GM18517 (cell line): ENCODE results near the gene PIEZO1.

ENCODE experiments used
- ATAC-seq: cut with Tn5 transposase; IDR thresholded peaks from one replicate; pipeline ENCODE4 v1.9.1; 2021; ENCODE audit warnings: mild to moderate bottlenecking, moderate library complexity; ENCODE audit not compliant: unreplicated experiment

Gene PIEZO1

DNA sequence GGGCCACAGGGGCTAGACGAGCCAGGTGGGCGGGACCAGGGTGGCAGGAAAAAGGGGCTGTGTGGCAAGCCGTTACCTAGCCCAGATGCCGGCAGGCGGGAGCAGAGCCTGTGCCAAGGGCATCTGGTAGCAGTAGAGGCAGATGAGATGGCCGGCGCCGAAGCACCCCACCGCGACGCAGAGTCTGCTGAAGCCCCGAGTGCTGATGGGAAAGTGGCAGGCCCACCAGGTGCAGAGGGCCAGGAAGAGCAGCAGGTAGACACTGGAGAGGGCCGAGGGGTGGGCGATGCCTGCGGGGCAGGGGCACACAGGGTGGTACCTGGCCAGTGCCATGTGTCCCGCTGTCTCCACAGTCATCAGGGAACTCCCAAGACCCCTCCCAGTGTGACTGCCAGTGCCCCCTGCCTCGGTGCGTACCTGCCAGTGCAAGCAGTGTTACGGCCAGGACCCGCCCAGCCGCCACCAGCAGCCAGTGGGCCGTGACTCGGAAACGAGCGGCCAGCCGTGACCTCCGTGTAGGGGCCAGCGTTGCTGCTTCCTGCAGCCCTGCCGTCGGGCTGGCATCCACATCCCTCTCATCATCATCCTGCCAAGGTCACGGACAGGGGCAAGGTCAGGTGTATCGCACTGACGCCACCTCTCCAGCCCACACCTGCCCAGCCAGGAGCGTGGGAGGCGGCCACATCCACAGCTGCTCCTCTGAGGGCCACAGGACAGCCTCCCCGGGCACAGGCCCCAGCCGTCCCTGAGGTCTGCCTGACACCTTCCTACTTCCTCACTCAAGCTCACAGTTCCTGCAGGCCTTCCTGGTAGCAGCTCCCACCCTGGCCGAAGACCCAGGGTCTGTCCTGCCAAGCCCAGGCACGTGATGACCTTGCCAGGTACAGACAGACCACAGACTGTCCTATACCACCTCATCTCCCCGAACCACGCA lies 46.6 kb downstream of the PIEZO1 start:
- no peak for ATAC-seq

DNA sequence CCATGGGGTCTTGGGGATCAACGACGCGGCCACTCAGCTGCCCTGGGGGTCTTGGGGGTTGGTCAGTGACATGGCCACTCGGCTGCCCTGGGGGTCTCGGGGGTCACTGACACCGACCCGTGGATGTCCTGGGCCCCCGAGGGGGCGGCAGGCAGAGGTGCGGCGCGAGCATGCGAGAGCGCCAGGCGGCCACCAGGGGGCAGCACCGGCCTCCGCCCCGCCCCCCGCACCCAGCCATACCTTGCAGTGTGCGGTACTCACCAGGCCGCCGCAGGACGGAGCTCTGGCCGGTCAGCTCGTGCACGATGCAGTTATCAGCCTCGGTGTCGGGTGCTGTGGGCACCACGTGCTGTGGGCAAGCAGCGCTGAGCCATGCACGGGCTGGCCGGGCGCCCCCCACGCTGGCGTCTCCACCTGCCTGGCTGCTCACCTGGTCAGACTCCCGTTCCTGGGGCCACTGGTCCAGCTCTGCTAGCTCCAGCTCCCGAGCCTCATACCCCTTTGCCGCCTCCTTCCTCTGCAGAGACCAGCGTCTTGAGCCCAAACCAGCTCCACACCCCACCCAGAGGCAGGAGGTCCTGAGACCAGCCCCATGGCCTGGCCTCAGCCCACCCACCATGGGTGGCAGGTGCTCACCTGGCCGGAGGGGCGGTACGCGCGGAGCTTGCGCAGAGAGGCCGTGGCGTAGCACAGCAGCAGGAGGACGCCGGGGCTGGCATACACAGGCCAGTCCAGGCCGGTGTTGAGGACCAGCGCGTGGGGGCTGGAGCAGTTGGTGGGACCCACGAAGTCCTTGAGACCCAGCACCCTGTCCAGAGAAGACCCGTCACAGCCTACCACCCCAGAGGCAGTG lies 47.5 kb downstream of the PIEZO1 start:
- ATAC-seq = peak; percentile 56

DNA sequence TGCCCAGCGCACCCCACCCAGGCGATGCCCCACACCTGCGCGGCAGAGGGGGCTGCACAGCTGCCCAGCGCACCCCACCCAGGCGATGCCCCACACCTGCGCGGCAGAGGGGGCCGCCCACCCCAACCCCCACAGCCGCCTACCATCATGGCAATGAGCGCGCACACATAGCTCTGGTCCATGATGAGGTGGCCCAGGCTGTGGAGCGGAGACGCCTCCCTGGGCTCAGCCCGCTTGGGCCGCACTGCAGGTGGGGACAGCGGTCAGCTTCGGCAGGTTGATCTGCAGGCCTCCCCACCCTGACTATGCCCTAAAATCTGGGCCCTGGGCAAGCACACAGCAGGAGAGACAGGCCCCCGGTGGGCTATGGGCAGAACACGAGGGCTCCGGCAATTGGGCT lies 48.5 kb downstream of the PIEZO1 start:
- ATAC-seq = no peak

DNA sequence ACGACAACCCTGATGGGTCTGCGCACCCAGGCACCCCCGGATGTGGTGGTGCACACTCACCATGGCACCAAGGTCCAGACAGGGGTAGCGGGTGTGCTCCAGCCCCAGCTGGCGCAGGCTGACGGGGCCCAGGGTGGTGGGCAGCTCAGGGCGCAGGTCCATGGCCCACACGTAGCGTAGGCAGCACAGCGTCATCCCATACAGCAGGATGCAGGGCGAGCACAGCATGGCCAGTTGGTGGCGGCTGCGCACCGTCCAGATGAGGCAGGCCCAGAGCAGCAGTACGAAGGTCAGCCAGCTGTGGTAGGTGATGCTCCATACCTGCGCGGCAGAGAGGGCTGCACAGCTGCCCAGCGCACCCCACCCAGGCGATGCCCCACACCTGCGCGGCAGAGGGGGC lies 48.9 kb downstream of the PIEZO1 start:
- no peak for ATAC-seq

DNA sequence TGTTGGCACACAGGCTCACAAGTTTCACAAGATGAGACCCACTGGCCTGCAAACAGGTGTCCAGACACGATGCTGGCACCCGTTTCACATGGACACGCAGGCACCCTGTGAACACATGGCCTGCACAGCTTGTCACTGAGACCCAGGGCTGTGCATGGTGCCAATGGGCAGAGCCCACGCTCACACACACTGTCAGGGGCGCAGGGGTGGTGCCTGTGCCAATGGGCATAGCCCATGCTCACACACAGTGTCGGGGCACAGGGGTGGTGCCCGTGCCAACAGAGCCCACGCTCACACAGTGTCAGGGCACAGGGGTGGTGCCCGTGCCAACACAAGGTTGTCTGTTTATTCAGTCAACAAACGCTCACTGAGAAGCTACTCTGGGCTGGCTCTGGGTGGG lies 49.4 kb downstream of the PIEZO1 start:
- no peak for ATAC-seq

DNA sequence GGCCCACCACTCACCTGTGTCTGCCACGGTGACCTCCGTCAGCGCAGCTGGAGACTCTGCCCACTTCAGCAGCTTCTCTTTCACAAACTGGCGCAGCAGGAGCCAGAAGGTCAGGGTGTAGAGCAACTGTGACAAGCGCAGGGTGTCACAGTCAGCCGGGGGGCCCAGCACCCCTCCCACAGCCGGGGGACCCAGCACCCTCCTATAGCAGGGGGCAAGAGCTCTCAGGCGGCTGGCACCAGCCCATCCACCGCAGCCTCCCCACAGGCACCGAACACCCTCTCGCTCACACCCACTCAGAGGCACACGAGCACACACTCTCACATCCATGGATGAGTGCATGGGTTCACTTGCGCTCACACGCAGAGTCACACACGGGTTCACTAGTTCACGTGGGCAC lies 49.9 kb downstream of the PIEZO1 start:
- no peak for ATAC-seq

DNA sequence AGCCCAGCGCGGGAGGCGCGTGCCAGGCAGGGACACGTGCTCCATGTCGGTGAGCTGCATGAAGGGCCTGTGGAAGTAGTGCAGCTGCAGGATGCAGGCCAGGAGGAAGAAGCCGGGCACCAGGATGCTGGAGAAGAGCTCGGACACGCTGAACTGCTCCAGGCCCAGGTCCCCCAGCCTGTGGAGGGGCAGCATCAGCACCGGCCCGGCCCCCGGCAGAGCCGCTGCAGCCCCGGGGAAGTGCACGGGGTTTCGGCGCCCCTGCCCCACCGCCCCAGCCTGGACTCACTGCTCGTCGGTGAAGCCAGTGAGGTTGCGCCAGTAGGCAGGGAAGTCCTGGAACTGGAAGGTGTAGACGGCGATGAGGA lies 50.7 kb downstream of the PIEZO1 start:
- ATAC-seq = no peak

DNA sequence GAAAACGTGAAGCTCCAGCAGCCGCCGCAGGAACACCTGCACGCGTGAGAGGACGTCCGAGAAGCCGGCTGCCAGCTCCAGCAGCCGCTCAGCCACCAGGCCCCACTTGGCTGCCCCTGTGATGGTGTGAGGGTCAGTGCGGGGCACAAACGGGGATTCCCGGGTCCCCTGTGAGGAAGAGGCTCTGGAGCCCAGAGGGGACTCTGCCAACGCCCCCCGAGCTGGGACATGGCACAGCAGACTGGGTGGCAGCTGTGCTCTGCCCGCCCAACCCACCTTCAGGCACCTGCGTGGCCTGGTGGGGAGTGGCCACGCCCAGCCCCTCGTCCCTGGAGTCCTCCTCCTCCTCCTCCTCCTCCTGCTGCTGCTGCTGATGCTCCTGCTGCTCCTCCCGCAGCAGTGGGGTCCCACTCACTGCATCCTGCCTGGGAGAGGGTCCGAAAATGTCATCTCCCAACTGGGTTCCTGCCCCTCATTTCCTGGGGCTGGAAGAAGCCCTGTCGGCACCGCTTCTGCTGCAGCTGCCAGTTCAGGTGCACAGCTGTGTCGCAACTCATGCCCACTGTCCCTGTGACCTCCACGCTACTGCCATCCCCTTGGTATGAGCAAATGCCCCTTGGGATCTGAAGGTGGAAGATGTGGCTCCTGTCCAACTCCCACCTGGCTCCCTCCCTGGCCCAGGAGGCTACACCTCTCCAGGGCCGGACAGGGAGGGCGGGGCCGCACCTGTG lies 51.2 kb downstream of the PIEZO1 start:
- ATAC-seq = no peak

DNA sequence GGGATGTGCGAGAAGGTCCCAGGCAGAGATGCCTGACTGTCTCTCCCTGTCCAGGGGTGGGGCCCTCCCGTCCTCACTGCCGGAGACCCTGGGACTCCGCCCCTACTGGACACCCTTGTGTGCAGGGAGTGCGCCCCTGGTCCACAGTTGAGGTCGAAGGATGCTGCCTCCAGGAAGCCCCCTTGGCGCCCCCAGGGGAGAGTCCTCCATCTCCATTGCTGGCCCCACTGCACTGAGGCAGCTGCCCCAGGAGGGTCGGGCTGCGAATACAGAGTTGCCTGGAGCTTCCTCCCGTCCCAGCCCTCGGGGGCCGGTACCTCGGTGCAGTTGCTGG lies 52.1 kb downstream of the PIEZO1 start:
- ATAC-seq = no peak

DNA sequence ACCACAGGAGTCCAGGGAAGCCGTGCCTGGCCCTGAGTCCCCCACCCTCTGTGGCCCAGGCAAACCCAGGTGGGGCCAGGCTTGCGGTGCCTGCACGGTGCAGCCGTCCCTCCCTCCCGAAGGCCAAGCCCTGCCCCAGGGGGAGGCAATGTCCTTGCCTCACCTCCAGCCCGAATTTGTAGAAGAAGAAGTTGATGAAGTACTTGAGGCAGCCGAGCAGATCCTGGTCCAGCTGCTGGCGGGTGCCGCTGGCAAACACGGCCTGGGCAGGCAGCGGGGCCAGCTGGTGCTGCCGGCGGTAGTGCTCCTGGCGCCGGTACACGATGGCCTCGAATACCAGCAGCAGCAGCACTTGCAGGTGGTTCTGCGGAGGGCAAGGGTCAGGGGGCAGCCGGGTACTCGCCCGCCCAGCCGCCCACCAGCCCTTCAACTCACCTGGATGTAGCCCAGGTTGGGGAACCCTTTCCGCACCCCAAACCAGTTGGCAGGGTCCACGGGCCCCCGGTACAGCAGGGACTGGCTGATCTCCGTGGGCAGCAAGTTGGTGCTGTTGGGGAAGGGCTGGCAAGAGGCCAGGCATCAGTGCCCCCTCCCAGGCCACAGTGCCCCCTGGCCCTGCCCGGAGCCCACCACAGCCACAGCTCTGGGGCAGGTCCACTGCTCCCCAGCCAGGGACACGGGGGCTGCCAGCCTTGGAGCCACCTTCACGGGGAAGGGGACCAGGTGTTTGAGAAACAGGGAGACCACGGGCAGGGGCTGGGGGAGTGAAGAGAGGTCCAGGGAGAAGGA lies 52.7 kb downstream of the PIEZO1 start:
- ATAC-seq = no peak

DNA sequence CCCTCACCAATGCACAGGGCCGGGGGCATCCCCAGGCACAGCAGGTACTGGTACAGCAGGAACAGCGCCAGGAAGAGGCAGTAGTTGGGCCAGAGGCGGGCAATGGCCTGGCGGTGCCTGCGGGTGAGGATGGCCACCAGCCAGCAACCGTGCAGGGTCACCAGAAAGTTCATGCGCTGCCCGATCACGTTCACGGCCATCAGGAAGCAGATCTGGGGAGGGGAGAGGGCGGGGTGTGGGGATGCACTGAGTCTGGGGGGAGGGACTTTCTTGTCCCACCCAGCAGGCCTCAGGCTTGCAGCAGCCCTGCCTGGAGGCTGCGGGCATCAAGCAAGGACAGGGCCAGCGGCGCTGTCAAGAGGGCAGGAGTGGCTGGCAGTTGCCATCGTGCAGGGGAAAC lies 53.3 kb downstream of the PIEZO1 start:
- ATAC-seq = no peak

DNA sequence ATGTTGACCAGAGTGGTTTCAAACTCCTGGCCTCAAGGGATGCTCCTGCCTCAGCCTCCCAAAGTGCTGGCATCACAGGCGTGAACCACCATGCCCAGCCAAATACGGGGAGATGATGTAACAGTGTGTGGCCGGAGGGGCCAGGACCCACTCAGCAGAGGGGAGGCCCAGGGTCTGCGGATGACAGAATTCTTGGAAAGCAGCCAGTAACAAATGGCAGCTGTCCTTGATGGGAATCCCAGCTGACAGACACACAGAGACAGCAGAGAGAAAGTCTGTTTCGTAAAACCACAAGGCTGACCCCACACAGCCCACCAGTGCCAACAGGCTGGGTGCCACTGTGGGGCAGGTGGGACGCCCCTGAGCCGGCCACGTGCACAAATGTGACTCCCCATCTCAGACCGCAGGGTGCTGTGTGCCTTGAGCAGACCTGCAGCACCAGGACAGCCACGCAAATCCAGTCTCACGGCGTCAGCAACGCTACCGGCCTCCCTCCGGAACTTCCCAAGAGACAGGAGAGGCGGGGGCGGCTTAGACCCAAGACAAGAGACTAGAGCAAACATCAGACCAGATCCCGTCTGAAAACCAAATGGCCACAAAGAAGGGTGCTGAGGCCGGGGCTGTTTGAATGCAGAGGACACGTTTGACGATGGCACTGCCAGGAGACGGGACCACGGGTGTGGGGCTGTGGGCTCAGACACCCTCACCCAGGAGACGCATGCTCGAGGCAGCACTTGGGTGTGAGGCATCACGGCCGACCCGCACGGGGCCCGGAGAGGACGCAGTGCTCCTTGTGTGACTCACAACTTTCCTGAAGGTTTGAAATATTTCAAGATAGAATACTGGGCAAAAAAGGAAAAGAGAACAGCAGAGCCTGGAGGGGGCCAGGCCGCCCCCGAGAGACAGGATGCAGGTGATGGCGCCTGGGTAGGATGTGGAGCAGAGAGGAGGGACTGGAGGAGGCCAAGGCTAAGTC lies 54.1 kb downstream of the PIEZO1 start:
- no peak for ATAC-seq

DNA sequence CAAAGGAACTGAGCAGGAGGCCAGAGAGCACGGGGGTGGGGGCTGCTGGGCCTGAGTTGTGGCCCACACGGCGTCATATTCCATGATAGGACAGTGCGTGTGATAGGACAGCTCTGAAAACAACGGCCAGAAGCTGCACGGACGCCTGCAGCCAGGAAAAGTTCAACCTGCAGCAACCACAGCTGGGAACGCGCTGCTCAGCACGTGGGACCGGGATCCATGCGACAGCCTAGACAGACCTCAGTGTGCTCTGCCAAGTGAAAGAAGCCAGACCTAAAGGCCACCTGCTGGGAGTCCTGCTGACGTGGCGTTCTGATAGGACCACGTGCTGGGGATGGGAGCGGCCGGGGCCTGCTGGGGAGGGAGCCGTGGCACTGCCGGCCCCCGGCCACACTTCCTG lies 57.1 kb downstream of the PIEZO1 start:
- ATAC-seq = no peak

DNA sequence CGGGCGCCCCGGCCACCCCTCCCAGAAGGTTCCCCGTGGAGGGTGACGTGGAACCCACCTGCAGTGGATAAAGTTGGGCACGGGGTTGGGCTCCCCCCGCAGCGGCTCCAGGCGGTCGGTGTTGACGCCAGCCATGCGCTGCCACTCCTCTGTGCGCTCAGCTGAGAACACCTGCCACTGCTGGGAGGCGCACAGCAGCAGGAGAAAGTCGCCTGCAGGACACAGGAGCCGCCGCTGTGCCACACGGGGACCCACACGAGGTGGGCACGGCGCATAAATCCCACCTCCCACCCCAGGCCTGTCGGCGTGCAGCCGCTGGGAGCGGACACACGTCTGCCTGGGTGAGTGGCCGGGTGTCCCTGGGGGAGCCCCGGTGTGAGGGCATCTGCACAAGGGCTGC lies 58.0 kb downstream of the PIEZO1 start:
- no peak for ATAC-seq

DNA sequence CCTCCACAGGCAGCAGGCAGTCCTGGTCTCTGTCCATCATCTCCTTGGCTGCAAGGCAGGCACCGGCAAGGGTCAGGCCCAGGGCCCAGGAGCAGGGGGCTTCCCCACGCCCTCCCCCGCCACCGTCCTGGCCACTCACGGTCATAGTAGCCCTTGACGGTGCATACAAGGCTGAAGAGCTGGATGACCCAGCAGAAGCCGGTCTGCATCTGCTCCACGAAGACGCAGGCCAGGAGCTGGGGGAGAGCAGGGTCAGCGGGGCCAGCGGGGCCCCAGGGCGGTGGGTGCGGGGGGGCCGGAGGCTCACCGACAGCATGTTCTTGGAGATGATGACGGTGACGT lies 58.6 kb downstream of the PIEZO1 start:
- ATAC-seq = no peak

DNA sequence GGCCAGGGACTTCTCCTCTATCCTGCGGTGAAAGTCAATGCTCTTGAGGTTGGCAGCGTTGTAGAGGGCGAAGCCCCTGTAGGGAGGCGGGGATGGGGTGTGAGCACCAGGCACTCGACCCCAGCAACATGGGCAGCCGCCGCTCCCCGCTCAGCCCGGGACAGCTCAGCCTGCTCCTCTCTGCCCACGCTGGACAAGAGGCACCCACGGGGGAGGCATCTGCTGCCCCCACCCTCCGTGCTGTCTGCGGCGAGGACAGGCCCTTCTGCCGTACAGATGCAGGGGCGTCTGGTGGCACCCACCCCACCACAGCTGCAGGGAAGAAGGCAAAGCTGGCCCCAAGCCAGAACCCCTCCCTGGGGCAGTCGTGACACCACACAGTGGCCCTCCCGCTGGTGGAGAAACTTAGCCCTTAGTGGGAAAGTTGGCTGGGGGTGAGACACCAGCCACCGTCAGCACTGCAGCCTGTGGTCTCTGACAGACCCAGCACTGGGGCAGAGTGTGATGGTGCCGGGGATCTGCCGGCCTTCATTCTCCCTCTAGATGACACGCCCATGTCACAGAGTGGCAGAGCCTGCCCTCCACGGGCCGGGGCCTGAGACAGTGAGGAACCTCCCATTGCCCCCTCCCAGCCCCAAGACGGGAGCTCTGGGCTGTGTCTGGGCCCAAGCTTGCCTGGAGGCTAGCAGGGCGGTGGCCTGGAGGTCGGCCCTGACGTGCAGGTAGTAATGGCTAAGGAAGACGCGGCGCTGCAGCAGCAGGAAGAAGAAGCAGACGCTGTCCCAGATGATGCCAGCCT lies 59.2 kb downstream of the PIEZO1 start:
- ATAC-seq = no peak

DNA sequence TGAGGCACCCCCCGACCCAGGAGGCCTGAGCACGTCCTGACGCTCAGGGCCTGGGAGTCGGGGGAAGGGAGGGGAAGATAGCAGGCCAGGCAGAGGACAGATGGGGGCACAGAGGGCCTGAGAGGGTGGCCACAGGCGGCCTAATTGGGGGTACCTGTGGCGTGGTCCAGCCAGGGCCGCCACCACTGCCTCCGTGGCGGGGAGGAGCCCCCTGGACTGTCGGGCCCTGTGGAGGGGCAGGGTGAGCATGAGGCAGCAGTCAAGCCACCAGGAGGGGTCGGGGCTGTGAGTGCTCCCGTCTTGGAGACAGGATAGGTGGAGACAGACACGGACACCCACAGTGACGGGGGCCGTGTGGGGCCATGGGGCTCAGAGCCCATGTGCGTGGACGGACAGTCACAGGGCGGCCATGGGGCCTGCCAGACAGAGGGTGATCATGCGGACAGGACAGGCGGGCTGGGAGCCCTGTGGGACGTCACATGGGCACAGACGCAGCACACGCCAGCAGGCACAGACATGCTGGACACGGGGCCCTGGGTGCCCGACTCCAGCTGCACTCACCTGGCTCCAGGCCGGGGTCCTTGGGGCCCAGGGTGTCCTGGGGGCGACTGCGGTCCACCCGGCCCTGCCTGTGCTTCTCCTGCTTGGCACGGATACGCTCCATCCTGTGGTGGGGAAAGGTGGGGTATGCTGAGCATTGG lies 60.0 kb downstream of the PIEZO1 start:
- ATAC-seq = no peak

DNA sequence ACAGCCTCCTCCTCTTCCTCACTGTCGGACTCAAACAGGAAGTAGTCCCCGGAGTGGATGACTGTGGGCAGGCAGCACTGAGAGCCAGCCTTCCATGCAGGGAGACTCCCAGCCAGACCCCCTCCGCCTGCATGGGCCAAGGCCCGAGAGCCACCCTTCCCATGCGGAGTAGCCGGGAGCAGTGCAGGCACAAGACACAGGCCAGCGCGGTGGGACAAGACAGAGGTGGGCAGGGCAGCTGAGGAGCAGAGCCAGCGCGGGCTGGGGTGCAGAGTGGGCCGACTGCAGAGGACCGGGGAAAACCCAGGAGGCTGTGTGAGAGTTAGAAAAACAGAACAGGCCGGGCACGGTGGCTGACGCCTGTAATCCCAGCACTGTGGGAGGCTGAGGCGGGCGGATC lies 61.1 kb downstream of the PIEZO1 start:
- no peak for ATAC-seq
